Progenitor cell of endocrine pancreas (in vitro differentiated cells): ENCODE measurements around the gene TPH2. TPM values are rescaled to one million over a fixed set of nuclear protein-coding genes. Genes with fewer than 3 reads are reported as not detected.

Experiments used
- DNase-seq: peaks from one replicate; pipeline ENCODE4 v3.0.0; 2021; ENCODE audit warnings: low spot score; ENCODE audit not compliant: unreplicated experiment
- H3K27ac Mint-ChIP-seq: 2 replicates; pipeline ENCODE4 v1.8.0; 2021; ENCODE audit warnings: mild to moderate bottlenecking, moderate library complexity, mixed read lengths
- H3K27me3 Mint-ChIP-seq: 2 replicates; pipeline ENCODE4 v1.8.0; 2021; ENCODE audit warnings: mixed read lengths
- H3K36me3 Mint-ChIP-seq: 2 replicates; pipeline ENCODE4 v1.8.0; 2022; ENCODE audit warnings: mixed read lengths; ENCODE audit not compliant: insufficient read depth
- H3K4me1 Mint-ChIP-seq: 2 replicates; pipeline ENCODE4 v1.8.0; 2021; ENCODE audit warnings: low read depth, mixed read lengths
- H3K4me3 Mint-ChIP-seq: 2 replicates; pipeline ENCODE4 v1.8.0; 2021; ENCODE audit warnings: low read depth, mild to moderate bottlenecking, moderate library complexity, mixed read lengths
- H3K9me3 Mint-ChIP-seq: 2 replicates; pipeline ENCODE4 v1.8.0; 2021; ENCODE audit warnings: low read depth, mixed read lengths
- CTCF ChIP-seq: fragments of 200-600 bp; sonication (generic); IDR thresholded peaks from one replicate; pipeline ENCODE4 v1.5.0; 2021; ENCODE audit warnings: antibody characterized with exemption, mild to moderate bottlenecking; ENCODE audit not compliant: unreplicated experiment
- total RNA-seq: library from RNA; stranded (reverse); gene quantifications from 2 replicates; pipeline ENCODE4 v1.2.1, GENCODE V29; 2021

The TPH2 gene
- total RNA-seq, 1 donor from 2014 or later, result not detected

DNA sequence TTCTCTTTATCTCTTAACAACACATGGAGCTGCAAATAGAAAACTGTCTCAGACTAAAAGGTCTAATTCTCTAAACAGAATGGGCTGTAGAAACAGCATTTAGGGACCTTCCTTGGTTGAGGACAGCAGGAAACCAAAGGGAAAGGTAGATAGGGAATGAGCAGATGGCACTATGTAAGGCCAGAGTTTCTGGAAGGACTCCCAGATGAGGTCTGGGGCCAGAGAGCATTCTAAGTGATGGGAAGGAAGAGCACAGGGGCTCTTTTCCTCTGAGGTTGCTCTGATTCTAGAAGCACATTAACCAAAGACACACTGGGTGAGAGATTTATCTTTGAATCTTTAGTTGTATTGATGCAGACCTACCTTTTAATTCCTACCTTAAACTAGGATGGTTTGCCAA, 79.4 kb downstream of the TPH2 start:
- TF ChIP-seq CTCF, result no peak
- H3K36me3 Mint-ChIP-seq, result no peaks in the 10 kb centered on the region
- H3K27ac Mint-ChIP-seq, result no peak overlapping the region
- peaks cover 2% of the 10 kb centered on the region for H3K27me3 Mint-ChIP-seq
- no peak for DNase-seq
- no peaks in the 10 kb centered on the region for H3K9me3 Mint-ChIP-seq
- no peak overlapping the region for H3K4me3 Mint-ChIP-seq
- H3K4me1 Mint-ChIP-seq, result peaks cover 3% of the 10 kb centered on the region

- no peak for DNase-seq
- Mint-ChIP-seq H3K9me3 (no peaks in the 10 kb centered on the region), H3K27me3 (peaks cover under 1% of the 10 kb centered on the region), H3K27ac (no peak overlapping the region), H3K4me1 (no peaks in the 10 kb centered on the region), H3K36me3 (no peaks in the 10 kb centered on the region), H3K4me3 (no peak overlapping the region)
- TF ChIP-seq CTCF, result no peak
Observed at GRCh38 chr12:72024613-72025012, 86.0 kb downstream of the TPH2 start.

DNA sequence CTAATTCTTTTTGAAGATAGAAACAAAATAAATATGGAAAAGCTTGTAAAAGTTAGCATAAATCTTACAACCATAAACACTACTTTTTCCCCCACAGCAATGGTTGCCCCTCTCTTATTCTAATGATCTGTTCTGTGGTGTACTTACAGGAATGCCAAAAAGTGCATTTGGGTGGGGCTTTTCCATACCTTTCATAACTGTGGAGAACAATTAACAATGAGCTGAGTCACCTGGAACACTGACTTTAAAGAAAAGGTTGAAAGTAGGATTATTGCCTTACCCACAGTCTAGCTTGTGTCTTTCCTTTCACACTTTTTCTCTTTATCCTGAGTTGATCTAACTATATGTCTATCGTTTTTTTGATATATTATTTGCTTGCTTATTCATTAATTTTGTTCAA, 86.9 kb downstream of the TPH2 start:
- Mint-ChIP-seq H3K4me1 (no peaks in the 10 kb centered on the region), H3K9me3 (no peaks in the 10 kb centered on the region), H3K27me3 (peaks cover 2% of the 10 kb centered on the region), H3K4me3 (no peak overlapping the region), H3K36me3 (no peaks in the 10 kb centered on the region), H3K27ac (no peak overlapping the region)
- no peak for DNase-seq
- TF ChIP-seq CTCF, result no peak

GRCh38 chr12:72028966-72029365, 90.3 kb downstream of the TPH2 start:
- H3K9me3 Mint-ChIP-seq, result no peaks in the 10 kb centered on the region
- no peaks in the 10 kb centered on the region for H3K4me1 Mint-ChIP-seq
- H3K36me3 Mint-ChIP-seq, result no peaks in the 10 kb centered on the region
- no peak for DNase-seq
- TF ChIP-seq CTCF, result no peak
- H3K27me3 Mint-ChIP-seq, result peaks cover 2% of the 10 kb centered on the region
- no peak overlapping the region for H3K4me3 Mint-ChIP-seq
- H3K27ac Mint-ChIP-seq, result no peak overlapping the region

DNA sequence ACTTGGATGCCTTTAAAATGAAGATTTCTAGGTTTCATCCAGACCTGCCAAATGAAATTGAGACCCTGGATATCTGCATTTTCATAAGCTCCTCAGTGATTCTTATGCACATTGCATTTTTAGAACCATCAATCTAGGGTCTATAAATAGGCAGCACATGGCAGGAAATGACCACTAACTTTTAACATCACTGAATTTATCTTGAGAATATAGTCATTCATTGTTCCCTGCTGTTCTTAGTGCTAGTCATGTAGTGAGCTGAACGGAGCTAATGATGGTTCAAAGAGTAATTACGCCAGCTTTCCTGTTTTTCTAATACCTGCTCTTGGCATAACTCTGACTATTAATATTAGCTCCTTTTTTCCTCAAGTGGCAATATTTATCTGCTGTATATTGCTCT, 91.6 kb downstream of the TPH2 start:
- H3K4me3 Mint-ChIP-seq, result no peak overlapping the region
- no peak overlapping the region for H3K27ac Mint-ChIP-seq
- H3K9me3 Mint-ChIP-seq, result no peaks in the 10 kb centered on the region
- peaks cover 2% of the 10 kb centered on the region for H3K27me3 Mint-ChIP-seq
- TF ChIP-seq CTCF, result no peak
- DNase-seq, result no peak
- H3K4me1 Mint-ChIP-seq, result no peaks in the 10 kb centered on the region
- H3K36me3 Mint-ChIP-seq, result no peaks in the 10 kb centered on the region

DNA sequence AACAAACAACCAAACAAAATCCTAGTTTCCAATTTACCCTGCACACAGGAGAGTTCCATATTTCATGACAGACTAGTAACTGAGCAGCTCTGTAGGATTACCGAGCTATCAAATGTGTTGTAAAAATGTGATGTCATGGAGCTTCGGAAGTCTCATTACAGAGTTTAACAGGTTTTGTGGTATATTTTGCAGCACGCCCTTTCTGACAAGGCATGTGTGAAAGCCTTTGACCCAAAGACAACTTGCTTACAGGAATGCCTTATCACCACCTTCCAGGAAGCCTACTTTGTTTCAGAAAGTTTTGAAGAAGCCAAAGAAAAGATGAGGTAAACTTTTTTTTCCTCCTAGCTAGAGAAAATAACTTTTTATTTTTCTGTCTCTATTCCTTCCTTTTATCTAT, 92.4 kb downstream of the TPH2 start:
- Mint-ChIP-seq H3K4me1 (no peaks in the 10 kb centered on the region), H3K36me3 (no peaks in the 10 kb centered on the region), H3K27me3 (peaks cover 5% of the 10 kb centered on the region), H3K27ac (no peak overlapping the region), H3K4me3 (no peak overlapping the region), H3K9me3 (no peaks in the 10 kb centered on the region)
- TF ChIP-seq CTCF, result no peak
- DNase-seq, result no peak
